ENCODE data around the gene RMND5A.

RMND5A gene

GRCh38 chr2:86775338-86775737 is 55.2 kb downstream of the RMND5A start:
- Histone ChIP-seq H3K9ac (no peak overlapping the region), H3K79me2 (ENCODE audit: insufficient read depth, low read depth) (no peaks in the 10 kb centered on the region), H3K27ac (no peak overlapping the region), H3K4me1 (ENCODE audit: low read depth, poor library complexity, severe bottlenecking) (no peaks in the 10 kb centered on the region), H3K4me3 (IDR thresholded peaks at IDR 0.05; ENCODE audit: insufficient read depth, low read depth, low read length) (no peak overlapping the region), H2AFZ (ENCODE audit: low read depth) (no peak overlapping the region), H3K4me2 (no peak overlapping the region), H3K27me3 (ENCODE audit: insufficient read depth, low read depth) (no peaks in the 10 kb centered on the region), H3K36me3 (ENCODE audit: insufficient read depth) (no peaks in the 10 kb centered on the region), H4K20me1 (ENCODE audit: insufficient read depth) (no peaks in the 10 kb centered on the region)
- TF ChIP-seq CTCF (conservative IDR thresholded peaks at IDR 0.05; ENCODE audit: low read depth, low read length), result no peak

- no peak overlapping the region for H2AFZ ChIP-seq (ENCODE audit: low read depth)
- no peak for TF ChIP-seq CTCF (conservative IDR thresholded peaks at IDR 0.05; ENCODE audit: low read depth, low read length)
- H3K4me2 ChIP-seq, result no peak overlapping the region
- no peak overlapping the region for H3K9ac ChIP-seq
- no peaks in the 10 kb centered on the region for H3K36me3 ChIP-seq (ENCODE audit: insufficient read depth)
- H4K20me1 ChIP-seq (ENCODE audit: insufficient read depth), result no peaks in the 10 kb centered on the region
- H3K27ac ChIP-seq, result no peak overlapping the region
- no peak overlapping the region for H3K4me3 ChIP-seq (IDR thresholded peaks at IDR 0.05; ENCODE audit: insufficient read depth, low read depth, low read length)
- H3K4me1 ChIP-seq (ENCODE audit: low read depth, poor library complexity, severe bottlenecking), result no peaks in the 10 kb centered on the region
- H3K27me3 ChIP-seq (ENCODE audit: insufficient read depth, low read depth), result no peaks in the 10 kb centered on the region
- H3K79me2 ChIP-seq (ENCODE audit: insufficient read depth, low read depth), result no peaks in the 10 kb centered on the region
Measured at GRCh38 chr2:86776532-86776931, 56.4 kb downstream of the RMND5A start.

GRCh38 chr2:86778957-86779356 is 58.9 kb downstream of the RMND5A start:
- H3K36me3 ChIP-seq (ENCODE audit: insufficient read depth), result no peaks in the 10 kb centered on the region
- H3K79me2 ChIP-seq (ENCODE audit: insufficient read depth, low read depth), result no peaks in the 10 kb centered on the region
- no peaks in the 10 kb centered on the region for H3K4me1 ChIP-seq (ENCODE audit: low read depth, poor library complexity, severe bottlenecking)
- no peaks in the 10 kb centered on the region for H4K20me1 ChIP-seq (ENCODE audit: insufficient read depth)
- H3K9ac ChIP-seq, result no peak overlapping the region
- H3K4me2 ChIP-seq, result no peak overlapping the region
- H3K27ac ChIP-seq, result no peak overlapping the region
- no peak overlapping the region for H3K4me3 ChIP-seq (IDR thresholded peaks at IDR 0.05; ENCODE audit: insufficient read depth, low read depth, low read length)
- H2AFZ ChIP-seq (ENCODE audit: low read depth), result no peak overlapping the region
- no peaks in the 10 kb centered on the region for H3K27me3 ChIP-seq (ENCODE audit: insufficient read depth, low read depth)
- no peak for TF ChIP-seq CTCF (conservative IDR thresholded peaks at IDR 0.05; ENCODE audit: low read depth, low read length)

GRCh38 chr2:86779971-86780370 is 59.9 kb downstream of the RMND5A start:
- no peaks in the 10 kb centered on the region for H3K36me3 ChIP-seq (ENCODE audit: insufficient read depth)
- H3K27me3 ChIP-seq (ENCODE audit: insufficient read depth, low read depth), result no peaks in the 10 kb centered on the region
- H3K9ac ChIP-seq, result no peak overlapping the region
- TF ChIP-seq CTCF (conservative IDR thresholded peaks at IDR 0.05; ENCODE audit: low read depth, low read length), result no peak
- no peak overlapping the region for H3K4me3 ChIP-seq (IDR thresholded peaks at IDR 0.05; ENCODE audit: insufficient read depth, low read depth, low read length)
- H4K20me1 ChIP-seq (ENCODE audit: insufficient read depth), result no peaks in the 10 kb centered on the region
- no peak overlapping the region for H3K27ac ChIP-seq
- H3K4me2 ChIP-seq, result no peak overlapping the region
- no peak overlapping the region for H2AFZ ChIP-seq (ENCODE audit: low read depth)
- H3K4me1 ChIP-seq (ENCODE audit: low read depth, poor library complexity, severe bottlenecking), result no peaks in the 10 kb centered on the region
- H3K79me2 ChIP-seq (ENCODE audit: insufficient read depth, low read depth), result no peaks in the 10 kb centered on the region

- Histone ChIP-seq H3K9ac (no peak overlapping the region), H3K4me3 (IDR thresholded peaks at IDR 0.05; ENCODE audit: insufficient read depth, low read depth, low read length) (no peak overlapping the region), H3K4me2 (no peak overlapping the region), H3K27me3 (ENCODE audit: insufficient read depth, low read depth) (no peaks in the 10 kb centered on the region), H4K20me1 (ENCODE audit: insufficient read depth) (no peaks in the 10 kb centered on the region), H3K79me2 (ENCODE audit: insufficient read depth, low read depth) (no peaks in the 10 kb centered on the region), H3K4me1 (ENCODE audit: low read depth, poor library complexity, severe bottlenecking) (no peaks in the 10 kb centered on the region), H3K27ac (no peak overlapping the region), H3K36me3 (ENCODE audit: insufficient read depth) (no peaks in the 10 kb centered on the region), H2AFZ (ENCODE audit: low read depth) (no peak overlapping the region)
- TF ChIP-seq CTCF (conservative IDR thresholded peaks at IDR 0.05; ENCODE audit: low read depth, low read length), result no peak
Measured at GRCh38 chr2:86781363-86781762, 61.3 kb downstream of the RMND5A start.
